Left cardiac atrium (tissue), 4 donors: ENCODE data around the gene P3H2. TPM values are rescaled to one million over a fixed set of nuclear protein-coding genes. Genes with fewer than 3 reads are reported as not detected.
"Not testable (repeated sequence)": the region's sequence is repeated elsewhere in the genome, so short reads cannot be mapped to it uniquely, and the experiment has no call there.

ENCODE experiments used
- ATAC-seq, 2 donors: fragments of 200-7000 bp; cut with Tn5 transposase; one replicate each; pipeline ENCODE4 v1.9.1; 2020; ENCODE audit warnings: mild to moderate bottlenecking in 2 of 2, moderate library complexity in 2 of 2
- DNase-seq: peaks from one replicate; pipeline ENCODE4 v3.0.0-alpha.2; 2020
- intact Hi-C, 2 donors: fragments of 100-400 bp; cut with DNase I; formaldehyde crosslinking; loops; one replicate each; pipeline versions ENCODE4 v1.14.1 to v1.15.1; 2022 to 2023
- total RNA-seq, 2 donors: library from RNA; stranded (reverse); fragmentation: NEBNext Ultra II Directional; extraction: Animal tissue kit (Norgen Biotek cat#: 25700); gene quantifications; one replicate each; pipeline ENCODE4 v1.2.1, GENCODE V29; 2021
- donor health status: DM: no; HTN: yes; CAD: no.
- donor health status: DM: no; HTN: yes; CAD: no; lungs with severe emphysema.
- donor health status: DM: yes; HTN: yes; CAD: no.
- donor health status: Dilated cardiomyopathy.

Gene P3H2
- total RNA-seq, 2 donors from 2014 or later = 1.6 to 4.0 TPM

- DNase-seq (no peak), ATAC-seq (no peak)
- intact Hi-C loops = no loop called here
Observed at GRCh38 chr3:190096345-190096744, 24.4 kb downstream of the P3H2 start.

GRCh38 chr3:190094160-190094718 lies 26.5 kb downstream of the P3H2 start:
- intact Hi-C loops = no loop called here
- ATAC-seq (peak in 1 of 2 donors; percentile 61), DNase-seq (no peak)

GRCh38 chr3:190092250-190092649 lies 28.4 kb downstream of the P3H2 start:
- intact Hi-C loops = no loop called here
- no peak for DNase-seq
- ATAC-seq = peak; percentile 61 to 70

GRCh38 chr3:190089711-190090110 lies 31.0 kb downstream of the P3H2 start:
- intact Hi-C loops = no loop called here
- ATAC-seq = no peak
- no peak for DNase-seq

DNA sequence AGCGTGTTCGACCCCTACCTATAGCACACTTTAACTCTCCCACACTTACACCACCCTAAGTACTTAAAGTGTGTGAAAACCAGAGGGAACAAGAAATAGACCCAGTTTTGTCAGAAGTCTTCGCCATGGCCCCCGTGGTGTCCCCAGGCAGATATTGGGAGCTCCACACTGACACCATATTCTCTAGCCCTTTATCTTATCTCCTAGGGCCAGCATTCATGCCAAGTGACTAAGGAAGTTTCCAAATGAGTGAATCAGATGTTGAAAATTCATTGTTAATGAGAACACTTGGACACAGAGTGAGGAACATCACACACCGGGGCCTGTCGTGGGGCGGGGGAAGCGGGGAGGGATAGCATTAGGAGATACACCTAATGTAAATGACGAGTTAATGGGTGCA lies 31.8 kb downstream of the P3H2 start:
- DNase-seq (no peak), ATAC-seq (no peak)
- intact Hi-C loops = no loop called here

- ATAC-seq = no peak
- intact Hi-C loops = no loop called here
- DNase-seq = no peak
Observed at GRCh38 chr3:190086191-190086590, 34.5 kb downstream of the P3H2 start.

- ATAC-seq = no peak
- intact Hi-C loops = no loop called here
- no peak for DNase-seq
Observed at GRCh38 chr3:190084983-190085382, 35.7 kb downstream of the P3H2 start.

- intact Hi-C loops = no loop called here
- ATAC-seq = no peak
- no peak for DNase-seq
Observed at GRCh38 chr3:190083635-190084034, 37.1 kb downstream of the P3H2 start.

GRCh38 chr3:190081389-190081788 lies 39.3 kb downstream of the P3H2 start:
- intact Hi-C loops = no loop called here

DNA sequence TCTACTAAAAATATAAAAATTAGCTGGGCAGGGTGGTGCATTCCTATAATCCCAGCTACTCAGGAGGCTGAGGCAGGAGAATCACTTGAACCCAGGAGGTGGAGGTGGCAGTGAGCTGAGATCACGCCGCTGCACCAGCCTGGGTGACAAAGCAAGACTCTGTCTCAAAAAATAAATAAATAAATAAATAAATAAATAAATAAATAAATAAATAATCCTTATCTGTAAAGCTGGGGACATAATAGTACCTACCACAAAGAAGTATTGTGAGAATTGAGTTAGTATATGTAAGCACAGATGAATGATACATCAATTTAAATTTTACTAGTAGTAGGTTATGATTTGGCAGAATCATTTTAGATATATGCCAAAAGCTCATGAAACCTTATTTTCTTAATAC lies 41.5 kb downstream of the P3H2 start:
- DNase-seq, intact Hi-C loops, ATAC-seq: not testable (repeated sequence)

More at GRCh38 chr3:190081389-190081788, 39.3 kb downstream of the P3H2 start:
- no peak for ATAC-seq
- DNase-seq = no peak

DNA sequence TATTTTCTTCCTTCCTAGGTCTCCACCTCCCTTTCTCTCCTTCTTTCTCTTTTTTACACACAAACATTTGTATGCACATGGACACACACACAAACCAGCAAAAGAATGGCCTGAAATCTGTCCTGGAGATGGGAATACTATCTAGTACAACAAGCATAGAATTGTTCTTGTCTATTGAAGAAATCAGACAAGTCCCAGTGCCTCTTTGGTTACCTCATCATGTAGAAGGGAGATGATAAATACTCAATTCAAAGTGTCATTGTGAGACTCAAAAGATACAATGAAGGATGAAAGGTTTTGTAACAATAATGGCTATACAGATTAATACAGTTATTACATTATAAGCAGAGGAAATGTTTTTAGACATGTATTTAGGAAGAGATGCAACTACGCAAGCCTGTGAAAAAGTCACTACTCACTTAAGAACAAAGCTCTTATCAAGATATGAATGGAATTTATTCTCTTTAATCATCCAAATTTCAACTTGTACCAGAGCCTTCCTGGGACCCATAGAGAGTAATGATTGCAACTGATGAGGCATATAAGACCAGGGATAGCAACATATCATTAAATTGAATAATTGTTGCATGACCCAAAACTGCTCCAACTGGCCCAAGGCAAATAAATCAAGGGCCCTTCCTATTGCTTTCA lies 43.2 kb downstream of the P3H2 start:
- intact Hi-C loops = no loop called here
- ATAC-seq = no peak
- no peak for DNase-seq

GRCh38 chr3:190076601-190077394 lies 43.9 kb downstream of the P3H2 start:
- DNase-seq = no peak
- intact Hi-C loops = no loop called here
- ATAC-seq = peak; percentile 47 to 97

- peak; percentile 21 to 38 for ATAC-seq
- intact Hi-C loops = no loop called here
Observed at GRCh38 chr3:190076136-190076535, 44.6 kb downstream of the P3H2 start.

DNA sequence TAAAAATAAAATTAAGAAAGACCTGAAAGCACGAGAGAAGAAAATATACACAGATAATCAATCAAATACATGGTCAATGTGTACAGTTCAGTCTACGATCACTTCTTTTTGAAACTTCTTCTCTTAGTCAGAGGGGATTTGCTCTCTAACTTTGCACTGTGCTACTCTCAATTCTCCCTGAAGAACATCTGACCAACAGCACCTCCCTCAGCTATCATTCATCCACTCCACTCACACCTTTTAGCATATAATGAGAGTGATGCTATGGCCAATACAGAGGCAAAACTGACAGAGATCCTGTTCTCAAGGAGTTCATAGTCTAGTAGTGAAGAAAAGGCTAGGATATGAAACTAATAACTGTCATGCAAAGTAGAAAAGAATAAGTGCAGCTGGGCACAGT lies 45.9 kb downstream of the P3H2 start:
- intact Hi-C loops = no loop called here
- DNase-seq = no peak
- no peak for ATAC-seq

More at GRCh38 chr3:190076136-190076535, 44.6 kb downstream of the P3H2 start:
- DNase-seq = no peak

DNA sequence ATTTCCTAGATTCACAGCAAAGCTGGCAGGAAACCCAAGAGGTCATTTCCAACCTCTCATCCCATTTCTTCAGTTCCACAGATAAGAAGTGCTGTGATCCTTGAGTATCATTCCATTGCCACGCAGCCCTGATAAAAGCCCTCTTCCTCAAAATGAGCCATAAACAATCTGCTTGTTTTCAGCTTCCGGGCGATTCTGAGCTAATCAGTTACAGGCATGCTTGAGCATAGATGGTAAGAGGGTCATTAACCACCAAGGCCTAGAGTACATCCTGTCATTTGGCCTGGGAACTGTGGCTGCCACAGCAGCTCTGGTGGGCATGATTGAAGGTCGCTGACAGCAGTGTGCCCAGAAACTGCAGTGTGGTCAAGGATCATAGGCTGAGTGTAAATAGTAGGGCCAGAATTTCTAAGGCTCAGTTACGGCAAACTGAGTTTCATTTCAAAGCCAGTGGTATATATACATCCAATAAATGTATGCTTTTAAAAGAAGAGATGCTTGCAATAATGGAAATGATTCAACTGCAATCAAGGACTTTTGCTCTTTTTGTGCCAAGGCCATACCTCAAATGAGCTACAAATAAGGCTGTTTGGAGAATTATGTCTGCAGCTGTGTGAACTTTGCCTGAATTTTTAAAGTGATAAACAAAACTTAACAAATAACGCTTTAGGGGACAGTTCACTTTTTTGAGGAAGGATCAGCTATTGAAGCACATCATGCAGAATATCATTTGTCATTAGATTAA lies 47.3 kb downstream of the P3H2 start:
- intact Hi-C loops = no loop called here
- ATAC-seq = peak in 1 of 2 donors; percentile 27
- no peak for DNase-seq

DNA sequence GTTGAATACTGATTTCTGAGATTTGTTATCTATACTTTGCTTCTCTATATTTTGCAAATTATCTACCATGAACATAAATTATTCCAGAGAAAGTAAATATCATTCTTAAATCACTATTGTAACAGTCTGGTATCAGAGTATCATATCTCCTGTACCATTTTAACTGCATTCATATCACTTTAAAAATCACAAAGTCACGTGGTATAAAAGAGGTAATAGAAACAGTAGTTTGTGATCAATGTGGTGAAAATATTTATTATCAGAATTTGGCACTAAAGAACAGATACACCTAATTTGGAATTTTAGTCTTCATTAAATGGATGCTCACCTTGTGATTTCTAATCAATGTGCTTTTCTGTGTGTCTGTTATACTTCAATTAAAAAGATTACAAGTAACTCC lies 47.8 kb downstream of the P3H2 start:
- ATAC-seq = no peak
- intact Hi-C loops = no loop called here
- no peak for DNase-seq

GRCh38 chr3:190071921-190072320 lies 48.8 kb downstream of the P3H2 start:
- DNase-seq, ATAC-seq, intact Hi-C loops: not testable (repeated sequence)

- ATAC-seq = no peak
- intact Hi-C loops = no loop called here
Observed at GRCh38 chr3:190070622-190071347, 49.9 kb downstream of the P3H2 start.

DNA sequence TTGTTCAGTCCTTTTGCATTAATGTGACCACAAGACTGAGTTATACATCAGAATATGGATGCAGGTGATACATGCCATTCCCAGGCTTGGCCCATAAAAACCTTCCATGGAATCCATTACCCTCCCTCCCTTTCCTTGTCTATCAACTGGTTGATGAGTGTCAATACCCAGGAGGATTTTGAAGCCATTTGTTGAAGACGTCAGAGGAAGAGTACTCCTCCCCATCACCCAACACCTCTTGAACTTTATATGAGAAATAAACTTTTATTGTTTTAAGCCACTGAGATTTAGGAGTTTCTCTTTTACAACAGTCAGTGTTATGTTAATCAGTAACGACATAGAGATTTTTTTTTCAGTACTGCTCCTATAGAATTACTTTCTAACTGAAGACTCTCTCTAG lies 55.5 kb downstream of the P3H2 start:
- intact Hi-C loops = no loop called here
- DNase-seq (no peak), ATAC-seq (no peak)

More at GRCh38 chr3:190070622-190071347, 49.9 kb downstream of the P3H2 start:
- DNase-seq = no peak
